SK-MEL-5 (cell line): ENCODE measurements around the gene TMPRSS5. TPM values are rescaled to one million over a fixed set of nuclear protein-coding genes. Genes with fewer than 3 reads are reported as not detected.
"Not testable (repeated sequence)": the region's sequence is repeated elsewhere in the genome, so short reads cannot be mapped to it uniquely, and the experiment has no call there.

Source experiments
- DNase-seq: peaks from one replicate; pipeline ENCODE4 v3.0.0-alpha.2; 2016; ENCODE audit warnings: low read depth, low spot score
- in situ Hi-C: cut with HindIII; loops from 2 replicates; pipeline ENCODE4 v1.10.0; 2016; ENCODE audit warnings: low sequenced_read_pairs, high pct_unique_total_duplicates, low pct_unique_long_range_greater_than_20kb
- polyA plus RNA-seq, 2 experiments: library from polyadenylated mRNA; depleted of rRNA; stranded (reverse); fragments of >200 nt; gene quantifications; 2 replicates each; pipeline ENCODE4 v1.2.3, GENCODE V29; 2015
- total RNA-seq: library from RNA; depleted of rRNA; stranded (reverse); fragments of >200 nt; shearing (Covaris generic); gene quantifications from 2 replicates; pipeline ENCODE4 v1.2.3, GENCODE V29; 2014; rRNA removed

The TMPRSS5 gene
- 2.0 and 2.3 TPM in 2 replicates for total RNA-seq
- polyA plus RNA-seq (2015; cell fraction: cytosol; rRNA removed) = 1.7 and 3.3 TPM in 2 replicates
- 13.2 and 14.5 TPM in 2 replicates for polyA plus RNA-seq (2015; cell fraction: nucleus; rRNA removed)

GRCh38 chr11:113705871-113706655, at the start of gene TMPRSS5:
Gene TMPRSS5 (minus strand): TSS chr11:113706308. CDS start chr11:113706224, 84 bp downstream.
- peak; percentile 84 for DNase-seq
- in situ Hi-C loops = no loop called here

GRCh38 chr11:113752932-113753331, 46.8 kb upstream of the TMPRSS5 start:
- no peak for DNase-seq
- in situ Hi-C loops = no loop called here

GRCh38 chr11:113736323-113736722, 30.2 kb upstream of the TMPRSS5 start:
- no peak for DNase-seq
- in situ Hi-C loops = no loop called here

- no peak for DNase-seq
- in situ Hi-C loops = no loop called here
Observed at GRCh38 chr11:113732092-113732491, 26.0 kb upstream of the TMPRSS5 start.

- in situ Hi-C loops = no loop called here
- peak; percentile 70 for DNase-seq
Observed at GRCh38 chr11:113730887-113731726, 25.0 kb upstream of the TMPRSS5 start.

GRCh38 chr11:113729456-113729855, 23.3 kb upstream of the TMPRSS5 start:
- in situ Hi-C loops = no loop called here
- DNase-seq = no peak

- no peak for DNase-seq
- in situ Hi-C loops = no loop called here
Observed at GRCh38 chr11:113728814-113729213, 22.7 kb upstream of the TMPRSS5 start.

GRCh38 chr11:113725913-113726312, 19.8 kb upstream of the TMPRSS5 start:
- no peak for DNase-seq
- in situ Hi-C loops = no loop called here

GRCh38 chr11:113725407-113725806, 19.3 kb upstream of the TMPRSS5 start:
- no peak for DNase-seq
- in situ Hi-C loops = no loop called here

- in situ Hi-C loops = no loop called here
- DNase-seq = no peak
Observed at GRCh38 chr11:113724778-113725177, 18.7 kb upstream of the TMPRSS5 start.

- DNase-seq = no peak
- in situ Hi-C loops = no loop called here
Observed at GRCh38 chr11:113723787-113724186, 17.7 kb upstream of the TMPRSS5 start.

GRCh38 chr11:113722934-113723333, 16.8 kb upstream of the TMPRSS5 start:
- in situ Hi-C loops = no loop called here
- DNase-seq = no peak

GRCh38 chr11:113722221-113722620, 16.1 kb upstream of the TMPRSS5 start:
- in situ Hi-C loops = no loop called here
- peak; percentile 5 for DNase-seq

- in situ Hi-C loops = no loop called here
Observed at GRCh38 chr11:113721462-113722066, 15.5 kb upstream of the TMPRSS5 start.

GRCh38 chr11:113720478-113720877, 14.4 kb upstream of the TMPRSS5 start:
- in situ Hi-C loops, DNase-seq: not testable (repeated sequence)

More at GRCh38 chr11:113721462-113722066, 15.5 kb upstream of the TMPRSS5 start:
- DNase-seq = no peak

- DNase-seq = no peak
- in situ Hi-C loops = no loop called here
Observed at GRCh38 chr11:113715882-113716625, 9.9 kb upstream of the TMPRSS5 start.

- DNase-seq = no peak
- in situ Hi-C loops = no loop called here
Observed at GRCh38 chr11:113715273-113715672, 9.2 kb upstream of the TMPRSS5 start.
